Measurements from ENCODE around the gene DAGLA.
A peak's percentile ranks its signal among the peaks of the same experiment; 100 is the strongest.

Gene DAGLA

DNA sequence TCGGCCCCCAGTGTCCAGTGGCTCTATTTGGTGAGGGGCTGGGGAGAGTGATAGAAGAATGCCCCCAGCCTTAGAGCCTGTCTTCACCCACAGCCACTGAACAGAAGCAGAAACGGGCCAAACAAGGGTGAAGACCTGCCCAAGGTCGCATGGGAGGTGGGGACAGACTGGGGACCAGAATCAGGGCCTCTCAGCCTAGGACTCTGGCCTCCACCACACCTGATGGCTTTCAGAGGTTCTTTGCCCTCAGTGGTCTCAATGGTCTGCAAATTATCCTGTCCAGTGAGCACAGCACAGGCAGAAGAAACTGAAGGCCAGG is 67.7 kb downstream of the DAGLA start:
- no peak overlapping the region for H3K4me3 Mint-ChIP-seq
- no peak for ATAC-seq (replicated peaks)
- no peak for DNase-seq
- peaks cover 1 to 4% of the 10 kb centered on the region in 2 donors for H3K4me1 Mint-ChIP-seq (ENCODE audit: low read depth in 2 of 2)
- H3K9me3 Mint-ChIP-seq = no peaks in the 10 kb centered on the region
- H3K27ac Mint-ChIP-seq = no peak overlapping the region
- no peaks in the 10 kb centered on the region for H3K36me3 Mint-ChIP-seq (ENCODE audit: insufficient read depth)
- H3K27me3 Mint-ChIP-seq = peaks cover 16 to 28% of the 10 kb centered on the region in 2 donors

DNA sequence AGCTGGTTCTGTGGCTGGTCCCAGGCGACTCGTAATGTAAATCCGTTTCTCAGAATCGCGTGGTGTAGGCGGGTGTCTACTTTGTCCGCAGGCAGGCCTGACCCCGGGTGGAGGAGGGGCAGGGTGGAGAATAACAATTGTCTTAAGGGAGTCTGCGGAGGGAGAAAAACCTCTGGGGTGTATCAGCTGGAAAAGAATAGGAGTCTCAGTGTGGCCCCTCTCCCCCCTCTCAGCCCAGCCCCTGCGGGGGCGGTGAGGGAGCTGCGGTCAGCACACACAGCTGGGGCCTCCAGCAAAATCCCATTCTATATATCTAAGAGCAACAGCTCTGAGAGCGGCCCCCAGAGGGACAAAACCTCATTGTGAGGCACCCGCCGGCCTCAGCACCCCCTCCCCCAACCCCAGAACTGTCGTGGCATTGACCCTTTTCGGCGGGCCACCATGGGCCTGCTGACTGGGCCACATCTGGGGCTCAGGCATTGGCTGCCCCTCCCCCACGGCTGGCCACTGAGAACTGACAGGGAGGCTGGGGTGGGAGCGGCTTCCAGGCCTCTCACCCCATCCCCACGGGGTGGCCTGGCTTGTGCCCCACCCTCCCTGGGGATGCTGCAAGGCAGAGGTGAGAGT is 69.5 kb downstream of the DAGLA start:
- peaks cover 13 to 17% of the 10 kb centered on the region in 2 donors for H3K4me1 Mint-ChIP-seq (ENCODE audit: low read depth in 2 of 2)
- ATAC-seq (replicated peaks) = no peak
- no peak overlapping the region for H3K27ac Mint-ChIP-seq
- no peaks in the 10 kb centered on the region for H3K9me3 Mint-ChIP-seq
- no peaks in the 10 kb centered on the region for H3K36me3 Mint-ChIP-seq (ENCODE audit: insufficient read depth)
- H3K4me3 Mint-ChIP-seq = no peak overlapping the region
- DNase-seq = no peak
- H3K27me3 Mint-ChIP-seq = peaks cover 28 to 42% of the 10 kb centered on the region in 2 donors

DNA sequence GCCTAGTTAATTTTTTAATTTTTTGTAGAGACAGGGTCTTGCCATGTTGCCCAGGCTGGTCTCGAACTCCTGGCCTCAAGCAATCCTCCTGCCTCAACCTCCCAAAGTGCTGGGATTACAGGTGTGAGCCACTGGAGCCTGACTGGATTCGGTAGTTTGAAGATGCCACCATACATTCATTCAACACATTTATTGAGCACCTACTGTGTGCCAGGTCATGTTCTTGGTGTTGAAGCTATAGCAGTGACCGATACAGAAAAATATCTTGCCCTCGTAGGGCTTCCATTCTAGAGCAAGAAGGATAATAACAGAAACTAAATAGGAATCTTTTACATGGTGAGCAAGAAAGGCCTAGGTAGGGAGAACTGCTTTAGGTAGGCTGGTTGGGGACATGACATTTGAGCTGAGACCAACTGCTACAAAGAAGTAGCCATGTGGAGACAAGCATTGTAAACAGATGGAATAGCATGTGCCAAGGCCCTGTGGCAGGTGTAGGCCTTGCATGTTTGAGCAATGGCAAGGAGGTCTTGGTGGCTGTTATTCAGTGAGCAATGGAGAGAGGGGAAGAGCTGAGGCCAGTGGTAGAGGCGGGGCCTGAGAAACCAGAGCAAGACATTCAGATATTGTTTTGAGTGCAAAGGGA is 70.6 kb downstream of the DAGLA start:
- Mint-ChIP-seq H3K4me3 (peak overlapping the region; percentile 0 to 21), H3K27ac (no peak overlapping the region), H3K4me1 (ENCODE audit: low read depth in 2 of 2) (peaks cover 14 to 19% of the 10 kb centered on the region in 2 donors), H3K36me3 (ENCODE audit: insufficient read depth) (no peaks in the 10 kb centered on the region), H3K27me3 (peaks cover 28 to 42% of the 10 kb centered on the region in 2 donors), H3K9me3 (no peaks in the 10 kb centered on the region)
- ATAC-seq (replicated peaks) (no peak), DNase-seq (no peak)

DNA sequence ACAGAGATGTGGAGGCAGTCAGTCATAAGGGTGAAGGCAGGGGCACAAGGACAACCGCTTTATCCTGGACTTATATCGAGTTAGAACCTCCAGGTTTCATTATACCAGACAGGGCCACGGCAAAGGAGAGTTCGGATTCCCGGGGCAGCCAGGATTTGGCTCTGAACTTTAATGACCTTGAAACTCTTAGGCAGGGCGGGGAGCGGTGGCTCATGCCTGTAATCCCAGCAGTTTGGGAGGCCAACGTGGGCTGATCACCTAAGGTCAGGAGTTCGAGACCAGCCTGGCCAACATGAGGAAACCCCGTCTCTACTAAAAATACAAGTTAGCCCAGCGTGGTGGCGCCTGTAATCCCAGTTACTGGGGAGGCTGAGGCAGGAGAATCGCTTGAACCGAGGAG is 71.2 kb downstream of the DAGLA start:
- H3K4me1 Mint-ChIP-seq (ENCODE audit: low read depth in 2 of 2) = peaks cover 17 to 25% of the 10 kb centered on the region in 2 donors
- peak overlapping the region; percentile 0 to 21 for H3K4me3 Mint-ChIP-seq
- ATAC-seq (replicated peaks) = no peak
- no peak overlapping the region for H3K27ac Mint-ChIP-seq
- H3K27me3 Mint-ChIP-seq = peaks cover 28 to 42% of the 10 kb centered on the region in 2 donors
- no peak for DNase-seq
- H3K9me3 Mint-ChIP-seq = no peaks in the 10 kb centered on the region
- no peaks in the 10 kb centered on the region for H3K36me3 Mint-ChIP-seq (ENCODE audit: insufficient read depth)

DNA sequence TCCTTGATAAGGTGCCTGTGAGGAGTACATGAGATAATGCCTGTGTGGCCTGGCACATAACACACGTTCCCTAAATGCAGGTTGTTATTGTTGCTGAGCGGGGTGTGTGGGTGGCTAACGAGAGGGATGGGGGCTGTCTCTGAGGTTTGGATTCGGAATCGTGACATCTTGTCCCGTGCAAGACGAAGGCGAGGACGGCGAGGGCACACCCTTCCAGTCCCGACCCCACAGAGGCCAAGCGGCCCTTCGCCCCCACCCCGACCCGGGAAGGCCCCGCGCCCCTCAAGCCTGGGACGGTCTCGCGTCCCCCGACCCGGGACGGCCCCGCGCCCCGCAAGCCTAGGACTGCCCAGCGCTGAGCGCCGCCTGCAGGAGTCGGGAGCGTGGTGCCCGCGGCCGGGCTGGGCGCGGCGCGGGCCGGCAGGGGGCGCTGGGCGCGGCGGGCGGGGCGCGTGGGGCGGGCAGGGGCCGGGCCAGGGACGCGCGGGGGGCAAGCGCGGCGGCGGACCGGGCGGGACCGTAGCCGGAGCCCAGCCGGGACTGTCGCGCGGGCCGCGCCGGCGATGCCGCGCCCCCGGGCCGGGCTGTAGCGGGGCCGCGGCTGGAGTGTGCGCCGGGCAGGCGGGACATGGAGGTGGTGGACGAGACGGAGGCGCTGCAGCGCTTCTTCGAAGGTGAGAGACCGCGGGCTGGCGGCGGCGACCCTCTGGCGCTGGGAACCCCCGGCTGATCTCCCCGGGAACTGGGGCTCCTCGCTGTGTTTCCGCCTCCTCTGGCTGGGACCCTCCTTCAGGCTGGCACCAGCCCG is 72.1 kb downstream of the DAGLA start, which contains the start of gene MYRF:
TSS of gene MYRF (plus strand) at position 520 of the 808 bp plus-strand sequence. CDS start at position 629, 109 bp downstream.
- ATAC-seq (replicated peaks) (peak; percentile 82), DNase-seq (peak; percentile 48 to 63 (median 55))
- H3K27me3 Mint-ChIP-seq = peaks cover 28 to 42% of the 10 kb centered on the region in 2 donors
- H3K4me1 Mint-ChIP-seq (ENCODE audit: low read depth in 2 of 2) = peaks cover 21 to 32% of the 10 kb centered on the region in 2 donors
- H3K9me3 Mint-ChIP-seq = no peaks in the 10 kb centered on the region
- H3K4me3 Mint-ChIP-seq = peak within 1 kb of the TSS; percentile 78
- no peaks in the 10 kb centered on the region for H3K36me3 Mint-ChIP-seq (ENCODE audit: insufficient read depth)
- H3K27ac Mint-ChIP-seq = peak within 1 kb of the TSS in 1 of 2 donors; percentile 61

DNA sequence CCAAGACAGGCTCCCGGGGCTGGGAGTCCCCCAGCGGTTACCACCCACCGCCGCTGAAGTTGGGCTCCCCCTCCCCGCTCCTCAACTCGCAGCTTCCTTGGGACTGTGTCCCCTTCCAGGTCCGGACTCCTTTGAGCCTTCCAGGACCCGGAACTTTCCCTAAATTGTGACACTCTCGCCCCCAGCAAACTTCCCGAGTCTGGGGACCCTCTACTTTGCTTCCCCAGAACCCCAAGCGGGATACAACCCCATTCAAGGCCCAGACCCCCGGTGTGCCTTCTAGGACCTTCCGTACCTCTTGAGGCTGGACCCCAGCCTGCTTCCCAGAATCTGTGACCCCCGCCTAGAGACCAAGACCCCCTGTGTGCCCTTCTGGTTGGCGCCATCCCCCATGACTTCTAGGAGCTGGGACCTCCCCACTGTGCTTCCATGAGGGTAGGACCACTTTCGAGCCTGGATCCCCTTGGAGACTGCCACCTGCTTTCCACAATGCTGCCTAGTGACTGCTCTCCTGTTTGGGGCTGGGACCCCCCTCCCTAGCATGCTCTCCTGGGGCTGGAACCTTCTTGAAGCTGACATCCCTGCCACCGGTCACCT is 72.8 kb downstream of the DAGLA start:
- Mint-ChIP-seq H3K4me1 (ENCODE audit: low read depth in 2 of 2) (peaks cover 21 to 32% of the 10 kb centered on the region in 2 donors), H3K27me3 (peaks cover 28 to 42% of the 10 kb centered on the region in 2 donors), H3K36me3 (ENCODE audit: insufficient read depth) (no peaks in the 10 kb centered on the region), H3K4me3 (peak overlapping the region; percentile 78), H3K27ac (peak overlapping the region in 1 of 2 donors; percentile 61), H3K9me3 (no peaks in the 10 kb centered on the region)
- no peak for ATAC-seq (replicated peaks)
- peak in 1 of 3 experiments; percentile 8 for DNase-seq

DNA sequence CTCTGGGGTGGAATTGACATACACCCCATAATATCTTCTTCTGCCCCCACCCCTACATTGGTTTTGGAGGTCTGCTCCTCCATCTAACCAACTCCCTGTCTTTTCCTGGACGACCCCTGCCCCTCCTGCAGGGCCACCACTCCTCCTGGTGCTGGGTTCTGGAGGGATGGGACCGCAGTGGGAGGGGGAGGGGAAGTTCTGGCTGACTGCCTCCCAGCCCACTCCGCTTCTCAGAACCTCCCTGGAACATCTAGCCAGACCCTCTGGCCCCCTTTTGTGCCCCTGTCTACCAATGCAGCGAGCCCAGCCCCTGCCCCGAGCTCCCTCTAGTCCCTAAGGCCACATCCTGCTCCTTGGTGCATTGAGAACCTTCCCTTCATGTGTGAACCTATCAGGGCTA is 73.5 kb downstream of the DAGLA start:
- H3K27ac Mint-ChIP-seq = peak overlapping the region in 1 of 2 donors; percentile 61
- H3K36me3 Mint-ChIP-seq (ENCODE audit: insufficient read depth) = no peaks in the 10 kb centered on the region
- H3K4me3 Mint-ChIP-seq = peak overlapping the region; percentile 78
- DNase-seq (no peak), ATAC-seq (replicated peaks) (no peak)
- H3K27me3 Mint-ChIP-seq = peaks cover 28 to 40% of the 10 kb centered on the region in 2 donors
- no peaks in the 10 kb centered on the region for H3K9me3 Mint-ChIP-seq
- peaks cover 21 to 33% of the 10 kb centered on the region in 2 donors for H3K4me1 Mint-ChIP-seq (ENCODE audit: low read depth in 2 of 2)

DNA sequence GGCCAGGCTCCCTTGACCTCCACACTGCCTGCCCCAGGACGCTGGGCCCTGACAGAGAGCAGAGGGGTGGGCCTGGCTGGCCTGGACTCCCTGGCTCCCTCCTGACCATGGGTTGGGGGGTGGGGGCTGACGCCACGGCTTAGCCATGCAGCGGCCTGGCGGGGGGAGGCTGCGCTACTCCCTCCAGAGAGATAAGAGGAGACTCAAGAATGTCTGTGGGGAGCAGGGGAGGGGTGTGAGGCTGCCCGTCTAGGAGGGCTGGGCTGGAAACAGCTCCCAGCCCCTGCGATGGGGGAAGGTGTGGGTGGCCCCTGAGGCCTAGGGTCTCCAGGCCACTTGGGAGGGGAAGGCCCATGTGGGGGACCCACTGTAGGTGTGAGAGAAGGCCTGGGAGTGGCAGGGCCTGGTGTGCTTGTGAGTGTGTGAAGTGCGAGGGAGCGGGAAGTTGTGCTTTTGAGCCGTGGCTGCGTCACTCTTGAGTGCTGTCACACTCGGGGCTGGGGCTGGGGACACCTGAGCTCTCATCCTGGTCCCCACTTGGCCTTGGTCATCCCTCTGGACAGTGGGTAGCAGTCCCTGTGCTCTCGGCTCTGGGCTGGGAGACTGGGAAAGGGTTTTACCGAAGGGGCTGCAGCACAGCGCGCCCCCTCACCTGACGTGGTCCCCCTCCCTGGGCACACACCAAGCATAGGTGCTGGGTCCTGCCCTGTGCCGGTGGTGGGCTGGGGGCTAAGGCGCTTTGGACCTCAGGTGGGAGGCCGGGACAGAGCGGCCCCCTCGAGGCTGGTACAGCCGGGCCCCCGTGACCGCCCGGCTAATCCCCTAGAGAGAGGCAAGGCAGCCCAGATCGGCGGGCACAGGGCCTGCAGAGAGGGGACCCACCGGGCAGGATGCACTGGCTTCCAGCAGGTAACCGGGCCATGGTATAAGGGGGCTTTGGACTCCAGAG is 74.6 kb downstream of the DAGLA start:
- H3K27ac Mint-ChIP-seq = peak overlapping the region in 1 of 2 donors; percentile 61
- peaks cover 22 to 30% of the 10 kb centered on the region in 2 donors for H3K27me3 Mint-ChIP-seq
- H3K36me3 Mint-ChIP-seq (ENCODE audit: insufficient read depth) = no peaks in the 10 kb centered on the region
- DNase-seq (no peak), ATAC-seq (replicated peaks) (no peak)
- peak overlapping the region; percentile 4 to 78 for H3K4me3 Mint-ChIP-seq
- H3K4me1 Mint-ChIP-seq (ENCODE audit: low read depth in 2 of 2) = peaks cover 21 to 36% of the 10 kb centered on the region in 2 donors
- H3K9me3 Mint-ChIP-seq = no peaks in the 10 kb centered on the region

DNA sequence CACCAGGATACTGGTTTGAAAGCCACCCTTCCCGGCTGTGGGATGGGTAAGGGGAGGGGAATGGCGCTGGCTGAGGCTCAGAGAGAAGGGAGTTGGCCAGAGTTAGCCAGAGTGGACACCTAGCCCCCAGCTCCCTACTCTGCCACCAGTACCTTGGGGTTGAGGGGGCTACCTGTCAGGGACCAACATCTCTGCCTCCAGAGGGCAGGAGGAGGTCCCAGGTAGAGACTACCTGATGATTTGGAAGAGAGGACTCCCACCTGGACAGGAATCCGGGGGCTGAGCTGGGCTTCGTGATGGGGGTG is 75.9 kb downstream of the DAGLA start:
- H3K4me3 Mint-ChIP-seq = peak overlapping the region; percentile 43 to 54
- H3K27me3 Mint-ChIP-seq = peaks cover 16 to 22% of the 10 kb centered on the region in 2 donors
- DNase-seq (no peak), ATAC-seq (replicated peaks) (no peak)
- no peaks in the 10 kb centered on the region for H3K9me3 Mint-ChIP-seq
- peak overlapping the region; percentile 62 to 82 for H3K27ac Mint-ChIP-seq
- no peaks in the 10 kb centered on the region for H3K36me3 Mint-ChIP-seq (ENCODE audit: insufficient read depth)
- peaks cover 21 to 33% of the 10 kb centered on the region in 2 donors for H3K4me1 Mint-ChIP-seq (ENCODE audit: low read depth in 2 of 2)

DNA sequence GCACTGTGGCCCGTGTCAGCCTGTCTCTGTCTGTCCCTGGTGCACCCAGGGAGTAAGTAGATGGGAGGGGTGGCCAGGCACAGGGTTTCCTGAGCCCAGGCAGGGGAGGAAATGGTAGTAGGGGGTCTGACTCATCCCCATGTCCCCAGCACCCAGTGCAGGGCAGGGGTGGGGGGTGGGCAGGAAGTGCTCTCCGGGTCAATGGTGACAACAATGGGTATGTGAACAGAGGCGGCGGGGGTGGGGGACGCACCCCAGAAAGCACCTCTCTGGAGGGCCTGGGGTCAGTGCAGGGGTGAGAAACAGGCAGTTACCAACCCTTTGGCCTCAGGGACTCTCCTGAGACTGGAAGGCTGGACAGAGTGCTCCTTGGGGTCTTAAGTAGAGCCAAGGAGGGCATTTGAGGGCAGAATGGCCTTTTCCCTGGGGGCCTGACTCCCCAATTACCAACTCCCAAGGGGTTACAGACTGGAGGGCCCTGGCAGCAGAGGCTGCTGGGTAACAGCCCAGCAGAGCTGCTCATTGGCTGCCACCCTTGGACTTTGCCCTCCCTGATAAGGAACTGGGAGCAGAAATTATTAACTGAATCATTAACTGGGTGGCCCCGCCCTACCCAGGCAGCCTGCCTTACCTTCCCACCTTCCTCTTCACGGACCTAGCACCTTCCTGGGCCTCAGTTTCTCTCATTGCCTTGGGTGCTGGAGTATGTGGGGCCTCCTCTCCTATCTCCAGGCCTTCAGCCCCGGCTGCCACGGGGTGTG is 76.4 kb downstream of the DAGLA start:
- no peaks in the 10 kb centered on the region for H3K9me3 Mint-ChIP-seq
- peak overlapping the region; percentile 43 to 54 for H3K4me3 Mint-ChIP-seq
- no peaks in the 10 kb centered on the region for H3K36me3 Mint-ChIP-seq (ENCODE audit: insufficient read depth)
- peak; percentile 37 for ATAC-seq (replicated peaks)
- H3K27me3 Mint-ChIP-seq = peaks cover 15 to 20% of the 10 kb centered on the region in 2 donors
- no peak for DNase-seq
- peak overlapping the region; percentile 62 to 82 for H3K27ac Mint-ChIP-seq
- H3K4me1 Mint-ChIP-seq (ENCODE audit: low read depth in 2 of 2) = peaks cover 21 to 33% of the 10 kb centered on the region in 2 donors

DNA sequence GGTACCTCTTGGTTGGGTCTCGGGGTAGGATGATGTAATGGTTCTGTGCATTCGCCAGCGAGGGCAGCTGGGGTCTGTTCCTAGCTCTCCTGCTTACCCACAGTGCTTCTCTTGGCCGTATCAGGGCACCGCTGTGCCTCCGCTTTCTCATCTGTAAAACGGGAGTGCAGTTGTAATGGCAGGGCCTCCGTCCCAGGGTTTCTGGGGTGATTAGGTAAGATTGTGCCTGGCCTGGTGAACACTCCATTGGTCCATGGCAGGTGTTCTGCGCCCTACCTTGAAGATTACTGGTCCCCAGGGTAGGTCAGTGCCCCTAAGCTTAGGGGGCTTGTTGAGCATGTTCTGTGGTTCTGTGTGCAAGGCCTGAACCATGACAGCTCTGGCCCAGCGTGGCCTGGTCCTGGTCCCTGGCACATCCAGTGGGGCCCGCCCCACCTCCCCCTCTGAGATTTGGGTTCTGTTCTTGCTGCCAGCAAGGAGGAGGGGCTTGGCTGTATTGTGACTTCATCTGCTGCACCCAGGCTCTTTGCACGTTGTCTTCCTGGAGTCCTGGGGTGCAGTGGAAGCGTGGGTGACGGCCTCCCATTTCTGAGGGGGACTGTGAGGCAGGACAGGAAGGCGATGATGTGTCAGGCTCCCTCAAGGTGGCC is 77.1 kb downstream of the DAGLA start:
- peak overlapping the region; percentile 62 to 65 for H3K27ac Mint-ChIP-seq
- peaks cover 21 to 27% of the 10 kb centered on the region in 2 donors for H3K27me3 Mint-ChIP-seq
- ATAC-seq (replicated peaks) (no peak), DNase-seq (no peak)
- H3K4me3 Mint-ChIP-seq = peak overlapping the region in 1 of 2 donors; percentile 54
- H3K9me3 Mint-ChIP-seq = no peaks in the 10 kb centered on the region
- H3K4me1 Mint-ChIP-seq (ENCODE audit: low read depth in 2 of 2) = peaks cover 21 to 33% of the 10 kb centered on the region in 2 donors
- no peaks in the 10 kb centered on the region for H3K36me3 Mint-ChIP-seq (ENCODE audit: insufficient read depth)

Measured in effector memory CD8-positive, alpha-beta T cell (primary cell).